ENCODE data around the gene ALS2CL.

GRCh38 chr3:46668116-46668515 lies 25.4 kb downstream of the ALS2CL start:
- TF ChIP-seq CTCF (IDR thresholded peaks at IDR 0.05) (no peak), POLR2A (IDR thresholded peaks at IDR 0.05) (no peak)

All from esophagus squamous epithelium (tissue), 4 donors.